Measurements from ENCODE around the gene UBAC2.
"Not testable (repeated sequence)": the region's sequence is repeated elsewhere in the genome, so short reads cannot be mapped to it uniquely, and the experiment has no call there.

UBAC2 gene

GRCh38 chr13:99407906-99408702, 207.4 kb downstream of the UBAC2 start:
- Histone ChIP-seq H3K27ac (peak overlapping the region in 1 of 2 donors; percentile 58), H3K4me3 (no peak overlapping the region)
- no peak for TF ChIP-seq CTCF (IDR thresholded peaks at IDR 0.05)
- no peak for DNase-seq (ENCODE audit: low spot score)

- DNase-seq (ENCODE audit: low spot score): no peak
- TF ChIP-seq CTCF (IDR thresholded peaks at IDR 0.05): no peak
- Histone ChIP-seq H3K27ac (no peak overlapping the region), H3K4me3 (no peak overlapping the region)
These were observed 208.0 kb downstream of the UBAC2 start for GRCh38 chr13:99408703-99409000.

- H3K27ac ChIP-seq; DNase-seq (ENCODE audit: low spot score); H3K4me3 ChIP-seq: not testable (repeated sequence)
These were observed 208.9 kb downstream of the UBAC2 start for GRCh38 chr13:99409461-99410083.

GRCh38 chr13:99410646-99411475, 210.2 kb downstream of the UBAC2 start:
- not testable (repeated sequence) for H3K4me3 ChIP-seq; DNase-seq (ENCODE audit: low spot score); H3K27ac ChIP-seq

GRCh38 chr13:99412856-99413255, 212.2 kb downstream of the UBAC2 start:
- DNase-seq (ENCODE audit: low spot score): no peak
- TF ChIP-seq CTCF (IDR thresholded peaks at IDR 0.05): no peak
- Histone ChIP-seq H3K4me3 (no peak overlapping the region), H3K27ac (no peak overlapping the region)

- DNase-seq (ENCODE audit: low spot score): no peak
- Histone ChIP-seq H3K4me3 (no peak overlapping the region), H3K27ac (no peak overlapping the region)
- no peak for TF ChIP-seq CTCF (IDR thresholded peaks at IDR 0.05)
These were observed 213.7 kb downstream of the UBAC2 start for GRCh38 chr13:99414048-99414995.

GRCh38 chr13:99415014-99415650, 214.5 kb downstream of the UBAC2 start:
- DNase-seq (ENCODE audit: low spot score): no peak
- no peak for TF ChIP-seq CTCF (IDR thresholded peaks at IDR 0.05)
- peak overlapping the region in 1 of 2 donors; percentile 54 for H3K27ac ChIP-seq
- no peak overlapping the region for H3K4me3 ChIP-seq

Data from coronary artery (tissue), 2 donors.